Sigmoid colon (tissue), 7 donors: Measurements from ENCODE around the gene CLDN25. TPM values are rescaled to one million over a fixed set of nuclear protein-coding genes. Genes with fewer than 3 reads are reported as not detected.
A peak's percentile ranks its signal among the peaks of the same experiment; 100 is the strongest.

Experiments used
- DNase-seq: peaks from one replicate; pipeline ENCODE4 v3.0.0-alpha.2; 2019
- H3K27ac ChIP-seq, 4 donors: fragments of 200-600 bp; sonication (generic); one replicate each; pipeline ENCODE4 v1.5.1; 2016 to 2019; ENCODE audit warnings: mild to moderate bottlenecking in 1 of 4
- H3K27me3 ChIP-seq, 3 donors: fragments of 200-600 bp; sonication (generic); one replicate each; pipeline ENCODE4 v1.5.1; 2019; ENCODE audit warnings: mild to moderate bottlenecking in 1 of 3
- H3K36me3 ChIP-seq, 4 donors: fragments of 200-600 bp; sonication (generic); one replicate each; pipeline ENCODE4 v1.5.1; 2016 to 2019
- H3K4me1 ChIP-seq, 4 donors: fragments of 200-600 bp; sonication (generic); one replicate each; pipeline ENCODE4 v1.5.1; 2017 to 2019
- H3K4me3 ChIP-seq, 4 donors: fragments of 200-600 bp; sonication (generic); one replicate each; pipeline ENCODE4 v1.5.1; 2017 to 2019; ENCODE audit warnings: mild to moderate bottlenecking in 2 of 4, moderate library complexity in 1 of 4
- H3K9me3 ChIP-seq, 4 donors: fragments of 200-600 bp in 3 of 4; sonication (generic) in 3 of 4; one replicate each; pipeline versions ENCODE4 v1.5.1 to v1.6.1; 2013 to 2019
- EP300 ChIP-seq, 4 donors: sonication (generic); formaldehyde crosslinking; IDR thresholded peaks; one replicate each; pipeline ENCODE4 v1.6.1; 2017; ENCODE audit warnings: antibody characterized with exemption in 4 of 4
- POLR2A ChIP-seq, 2 donors: fragments of 450-650 bp; IDR thresholded peaks; one replicate each; pipeline ENCODE4 v1.6.1; 2016; ENCODE audit warnings: antibody characterized with exemption in 2 of 2, mild to moderate bottlenecking in 2 of 2, moderate library complexity in 2 of 2
- POLR2AphosphoS5 ChIP-seq, 4 donors: sonication (generic); formaldehyde crosslinking; IDR thresholded peaks; one replicate each; pipeline ENCODE4 v1.6.1; 2017; ENCODE audit warnings: antibody characterized with exemption in 4 of 4
- WGBS, 2 donors: extraction: QIAGEN DNeasy Blood & Tissue Kit; methylation state at CpG; one replicate each; pipeline ENCODE4 v1.1.7; 2013; 5-methylcytosine and 5-hydroxymethylcytosine counted together
- intact Hi-C: fragments of 100-400 bp; cut with DNase I; formaldehyde crosslinking; loops from one replicate; pipeline ENCODE4 v1.15.1; 2023
- polyA plus RNA-seq, 3 donors: library from polyadenylated mRNA; stranded (reverse); fragments of 200-250 nt; gene quantifications; one replicate each; pipeline ENCODE4 v1.2.3, GENCODE V29; 2013
- total RNA-seq, 4 donors: library from RNA; depleted of rRNA; stranded (reverse); fragments of >200 nt; gene quantifications; one replicate each; pipeline ENCODE4 v1.1.0, GENCODE V29; 2016
- TF ChIP-seq, protein P1 (sequence below), 4 experiments: fragments of 450-650 bp in 3 of 4; fragments of 200-600 bp in 1 of 4; IDR thresholded peaks; one replicate each; pipeline ENCODE4 v1.5.1; 2016 to 2019; ENCODE audit warnings: antibody characterized with exemption in 4 of 4, mild to moderate bottlenecking in 3 of 4, moderate library complexity in 2 of 4
- donor health status: healthy with polysubstance abuse.
- donor health status: Bipolar disorder and iron deficiency.
- donor health status: healthy.

CLDN25 gene
- total RNA-seq (not detected), polyA plus RNA-seq (not detected)

DNA sequence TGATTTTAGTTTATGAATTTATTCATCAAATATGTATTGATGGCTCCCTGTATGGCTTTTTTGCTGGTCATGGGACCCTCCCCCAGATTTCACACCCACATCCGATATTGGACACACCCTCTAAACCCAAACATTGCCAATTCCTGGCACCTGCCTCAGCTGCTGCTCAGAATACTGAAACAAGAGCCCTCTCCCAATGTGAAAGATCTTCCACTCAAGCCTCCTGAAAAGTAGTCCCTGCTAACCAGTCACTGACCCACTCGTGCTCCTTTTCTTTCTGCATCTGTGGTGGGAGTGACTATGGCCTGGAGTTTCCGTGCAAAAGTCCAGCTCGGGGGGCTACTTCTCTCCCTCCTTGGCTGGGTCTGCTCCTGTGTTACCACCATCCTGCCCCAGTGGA lies at the start of gene CLDN25:
TSS of gene CLDN25 (plus strand) at position 301 of the 400 bp plus-strand sequence. CDS start at position 301, 0 bp downstream.
- Histone ChIP-seq H3K27me3 (no peaks in the 10 kb centered on the region), H3K27ac (peak within 1 kb of the TSS in 1 of 4 donors; percentile 12), H3K9me3 (no peaks in the 10 kb centered on the region), H3K4me3 (no peak within 1 kb of the TSS), H3K4me1 (peaks cover 0 to 10% (median 9%) of the 10 kb centered on the region in 4 donors), H3K36me3 (no peaks in the 10 kb centered on the region)
- 71 to 87% methylated on average over 4 of the region's 4 CpGs for WGBS, 2 donors
- intact Hi-C loops = loop anchor here (10.0 kb wide), 1 partner anchor 465 kb away; the partner anchor contains the start of gene TTC12
- TF ChIP-seq POLR2A (IDR thresholded peaks at IDR 0.05) (no peak), EP300 (IDR thresholded peaks at IDR 0.05) (no peak), POLR2AphosphoS5 (IDR thresholded peaks at IDR 0.05) (no peak)
- TF ChIP-seq, protein P1, sequence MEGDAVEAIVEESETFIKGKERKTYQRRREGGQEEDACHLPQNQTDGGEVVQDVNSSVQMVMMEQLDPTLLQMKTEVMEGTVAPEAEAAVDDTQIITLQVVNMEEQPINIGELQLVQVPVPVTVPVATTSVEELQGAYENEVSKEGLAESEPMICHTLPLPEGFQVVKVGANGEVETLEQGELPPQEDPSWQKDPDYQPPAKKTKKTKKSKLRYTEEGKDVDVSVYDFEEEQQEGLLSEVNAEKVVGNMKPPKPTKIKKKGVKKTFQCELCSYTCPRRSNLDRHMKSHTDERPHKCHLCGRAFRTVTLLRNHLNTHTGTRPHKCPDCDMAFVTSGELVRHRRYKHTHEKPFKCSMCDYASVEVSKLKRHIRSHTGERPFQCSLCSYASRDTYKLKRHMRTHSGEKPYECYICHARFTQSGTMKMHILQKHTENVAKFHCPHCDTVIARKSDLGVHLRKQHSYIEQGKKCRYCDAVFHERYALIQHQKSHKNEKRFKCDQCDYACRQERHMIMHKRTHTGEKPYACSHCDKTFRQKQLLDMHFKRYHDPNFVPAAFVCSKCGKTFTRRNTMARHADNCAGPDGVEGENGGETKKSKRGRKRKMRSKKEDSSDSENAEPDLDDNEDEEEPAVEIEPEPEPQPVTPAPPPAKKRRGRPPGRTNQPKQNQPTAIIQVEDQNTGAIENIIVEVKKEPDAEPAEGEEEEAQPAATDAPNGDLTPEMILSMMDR (IDR thresholded peaks at IDR 0.05) = no peak
- no peak for DNase-seq

- no peak for DNase-seq
- 28 to 67% methylated on average over 4 of the region's 4 CpGs for WGBS, 2 donors
- Histone ChIP-seq H3K9me3 (no peaks in the 10 kb centered on the region), H3K27me3 (no peaks in the 10 kb centered on the region), H3K27ac (no peak overlapping the region), H3K4me1 (peaks cover 0 to 6% (median 0%) of the 10 kb centered on the region in 4 donors), H3K36me3 (peaks cover 5 to 37% (median 11%) of the 10 kb centered on the region in 4 donors), H3K4me3 (no peak overlapping the region)
- intact Hi-C loops = loop anchor here (1.0 to 5.0 kb wide), 2 partner anchors 199 to 426 kb away; no protein-coding TSS in a partner anchor
- no peak for TF ChIP-seq POLR2AphosphoS5 (IDR thresholded peaks at IDR 0.05)
- no peak for TF ChIP-seq POLR2A (IDR thresholded peaks at IDR 0.05)
- TF ChIP-seq EP300 (IDR thresholded peaks at IDR 0.05) = no peak
- TF ChIP-seq, protein P1 (IDR thresholded peaks at IDR 0.05) = peak in 3 of 4 experiments; percentile 21 to 70 (median 42)
These were observed 48.5 kb upstream of the CLDN25 start for GRCh38 chr11:113730887-113731726.

DNA sequence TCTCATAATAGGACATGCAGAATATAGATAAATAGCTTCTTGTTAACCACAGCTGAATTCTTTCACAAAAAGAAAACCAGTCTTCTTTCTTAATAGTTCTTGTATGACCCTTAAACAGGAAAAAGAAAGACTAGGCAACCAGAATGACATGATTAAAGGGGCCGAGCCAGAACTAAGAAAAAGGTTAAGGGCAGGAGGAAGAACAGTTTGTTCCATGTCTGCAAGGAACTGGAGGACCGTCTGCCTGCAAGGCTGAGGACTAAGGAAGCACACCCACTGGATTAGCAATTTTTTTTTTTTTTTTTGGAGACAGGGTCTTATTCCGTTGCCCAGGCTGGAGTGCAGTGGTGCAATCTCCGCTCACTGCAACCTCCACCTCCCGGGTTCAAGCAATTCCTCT lies 47.5 kb upstream of the CLDN25 start:
- Histone ChIP-seq H3K4me1 (peaks cover 0 to 6% (median 0%) of the 10 kb centered on the region in 4 donors), H3K36me3 (peaks cover 5 to 47% (median 15%) of the 10 kb centered on the region in 4 donors), H3K9me3 (no peaks in the 10 kb centered on the region), H3K27ac (no peak overlapping the region), H3K27me3 (no peaks in the 10 kb centered on the region), H3K4me3 (no peak overlapping the region)
- TF ChIP-seq, protein P1 (IDR thresholded peaks at IDR 0.05) = no peak
- TF ChIP-seq POLR2AphosphoS5 (IDR thresholded peaks at IDR 0.05) (peak in 1 of 4 donors; percentile 16), POLR2A (IDR thresholded peaks at IDR 0.05) (no peak)
- WGBS, 2 donors = 92 to 94% methylated on average over 5 of the region's 5 CpGs
- no peak for DNase-seq
- intact Hi-C loops = loop anchor here (5.0 kb wide), 1 partner anchor 200 kb away; no protein-coding TSS in a partner anchor

GRCh38 chr11:113736323-113736722 lies 43.3 kb upstream of the CLDN25 start:
- H3K36me3 ChIP-seq = peaks cover 5 to 86% (median 28%) of the 10 kb centered on the region in 4 donors
- 93% methylated on average over 1 of the region's 1 CpG for WGBS, 2 donors
- DNase-seq = no peak

More at GRCh38 chr11:113736323-113736722, 43.3 kb upstream of the CLDN25 start:
- TF ChIP-seq, protein P1 (IDR thresholded peaks at IDR 0.05) = no peak
- no peak for TF ChIP-seq POLR2A (IDR thresholded peaks at IDR 0.05)
- no peak for TF ChIP-seq EP300 (IDR thresholded peaks at IDR 0.05)
- TF ChIP-seq POLR2AphosphoS5 (IDR thresholded peaks at IDR 0.05) = no peak
- Histone ChIP-seq H3K9me3 (no peaks in the 10 kb centered on the region), H3K27me3 (no peaks in the 10 kb centered on the region), H3K4me1 (no peaks in the 10 kb centered on the region), H3K27ac (no peak overlapping the region), H3K4me3 (no peak overlapping the region)
- intact Hi-C loops = no loop called here
